ENCODE results near the gene TMEM217.
"Not testable (repeated sequence)": the region's sequence is repeated elsewhere in the genome, so short reads cannot be mapped to it uniquely, and the experiment has no call there.

The TMEM217 gene

DNA sequence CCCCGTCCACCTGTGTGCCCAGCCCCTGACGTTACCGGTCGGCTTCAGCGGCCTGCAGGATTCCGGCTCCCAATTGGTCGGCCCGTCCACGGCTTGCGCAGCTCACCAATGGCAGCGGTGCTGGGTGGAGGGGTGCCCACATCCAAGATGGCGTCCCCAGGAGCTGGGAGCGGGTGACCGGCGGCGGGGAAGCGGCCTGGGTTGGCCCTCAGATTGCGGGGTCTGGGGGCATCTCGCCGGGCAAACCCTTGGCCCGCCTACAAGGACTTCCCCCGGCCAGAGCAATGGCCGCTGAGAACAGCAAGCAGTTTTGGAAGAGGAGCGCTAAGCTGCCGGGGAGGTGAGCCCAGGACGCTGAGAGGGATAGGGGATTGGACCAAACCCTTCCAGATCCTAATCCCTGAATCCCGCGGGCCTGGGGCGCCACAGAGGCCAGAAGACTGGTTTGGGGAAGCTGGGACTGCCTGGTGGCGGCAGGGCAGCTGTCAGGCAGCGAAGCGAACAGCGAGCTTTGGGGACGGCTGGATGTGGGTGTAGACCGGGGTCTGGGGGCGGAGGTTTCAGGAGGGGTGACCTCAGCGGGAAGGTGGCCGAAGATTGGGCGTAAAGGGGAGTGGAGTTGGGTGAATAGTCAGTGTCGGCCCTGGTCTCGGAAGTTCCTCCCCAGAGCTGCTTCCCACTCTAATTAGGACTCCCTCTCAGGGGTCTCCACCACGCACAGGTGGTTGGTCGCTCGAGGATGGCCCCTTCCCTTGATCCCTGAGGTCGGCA lies at the start of gene TMEM217, which contains the start of gene TBC1D22B:
TMEM217 (minus strand) TSS at position 511 of the 771 bp plus-strand sequence. CDS start 39,114 bp downstream, outside the sequence.
TBC1D22B (plus strand) TSS at position 139 of the 771 bp plus-strand sequence; CDS start at position 285, 146 bp downstream.
- TF ChIP-seq CTCF (IDR thresholded peaks at IDR 0.05; ENCODE audit: low read depth, low read length, missing control alignments), result no peak
- H3K36me3 ChIP-seq (replicated peaks), result no peaks in the 10 kb centered on the region
- H3K27ac ChIP-seq, result peak within 1 kb of the TSS; percentile 75
- in situ Hi-C loops (cut with HindIII; ENCODE audit: low pct_ligation_motif_present, low sequenced_read_pairs), result no loop called here
- peak within 1 kb of the TSS; percentile 96 for H3K4me3 ChIP-seq (ENCODE audit: low read depth, low read length)
- no peaks in the 10 kb centered on the region for H3K27me3 ChIP-seq (replicated peaks)
- DNase-seq, result peak; percentile 93

GRCh38 chr6:37307484-37307883 lies 49.5 kb upstream of the TMEM217 start:
- H3K27ac ChIP-seq; H3K4me3 ChIP-seq (ENCODE audit: low read depth, low read length); H3K27me3 ChIP-seq (replicated peaks); DNase-seq; in situ Hi-C loops (cut with HindIII; ENCODE audit: low pct_ligation_motif_present, low sequenced_read_pairs): not testable (repeated sequence)
- peaks cover 10% of the 10 kb centered on the region for H3K36me3 ChIP-seq (replicated peaks)

- Histone ChIP-seq H3K27ac (no peak overlapping the region), H3K4me3 (ENCODE audit: low read depth, low read length) (no peak overlapping the region), H3K36me3 (replicated peaks) (peaks cover 10% of the 10 kb centered on the region), H3K27me3 (replicated peaks) (no peaks in the 10 kb centered on the region)
- no peak for TF ChIP-seq CTCF (IDR thresholded peaks at IDR 0.05; ENCODE audit: low read depth, low read length, missing control alignments)
- in situ Hi-C loops (cut with HindIII; ENCODE audit: low pct_ligation_motif_present, low sequenced_read_pairs), result no loop called here
- no peak for DNase-seq
These were observed 48.8 kb upstream of the TMEM217 start for GRCh38 chr6:37306624-37307222.

- H3K36me3 ChIP-seq (replicated peaks), result peaks cover 10% of the 10 kb centered on the region
- in situ Hi-C loops (cut with HindIII; ENCODE audit: low pct_ligation_motif_present, low sequenced_read_pairs), result no loop called here
These were observed 48.0 kb upstream of the TMEM217 start for GRCh38 chr6:37305841-37306425.

DNA sequence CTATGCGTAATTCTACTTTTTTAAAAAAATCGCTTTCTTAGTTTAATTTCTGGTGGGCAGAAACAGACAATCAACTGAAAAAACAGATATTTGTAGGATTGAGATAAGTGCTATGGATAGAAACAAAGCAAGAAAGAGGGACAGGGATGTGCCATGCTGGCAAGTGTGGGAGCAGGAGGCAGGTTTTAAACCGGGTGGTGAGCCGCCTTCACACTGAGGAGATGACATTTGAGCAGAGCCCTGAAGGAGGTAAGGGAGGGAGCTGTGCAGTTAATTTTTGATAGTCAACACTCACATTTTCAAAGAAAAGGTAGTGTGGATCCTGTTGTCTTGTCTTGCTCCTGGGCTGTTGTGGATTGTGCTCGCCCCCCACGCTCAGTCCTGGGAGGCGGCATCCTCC lies 46.8 kb upstream of the TMEM217 start:
- no peak for TF ChIP-seq CTCF (IDR thresholded peaks at IDR 0.05; ENCODE audit: low read depth, low read length, missing control alignments)

More at GRCh38 chr6:37305841-37306425, 48.0 kb upstream of the TMEM217 start:
- Histone ChIP-seq H3K27me3 (replicated peaks) (no peaks in the 10 kb centered on the region), H3K4me3 (ENCODE audit: low read depth, low read length) (no peak overlapping the region), H3K27ac (no peak overlapping the region)
- no peak for DNase-seq
- TF ChIP-seq CTCF (IDR thresholded peaks at IDR 0.05; ENCODE audit: low read depth, low read length, missing control alignments), result no peak

GRCh38 chr6:37303891-37304503 lies 46.1 kb upstream of the TMEM217 start:
- in situ Hi-C loops (cut with HindIII; ENCODE audit: low pct_ligation_motif_present, low sequenced_read_pairs), result no loop called here
- peaks cover 10% of the 10 kb centered on the region for H3K36me3 ChIP-seq (replicated peaks)
- DNase-seq, result peak; percentile 32
- no peaks in the 10 kb centered on the region for H3K27me3 ChIP-seq (replicated peaks)
- peak; percentile 77 for TF ChIP-seq CTCF (IDR thresholded peaks at IDR 0.05; ENCODE audit: low read depth, low read length, missing control alignments)
- H3K27ac ChIP-seq, result no peak overlapping the region
- H3K4me3 ChIP-seq (ENCODE audit: low read depth, low read length), result no peak overlapping the region

More for the DNA sequence above, 46.8 kb upstream of the TMEM217 start:
- in situ Hi-C loops (cut with HindIII; ENCODE audit: low pct_ligation_motif_present, low sequenced_read_pairs), result no loop called here
- Histone ChIP-seq H3K36me3 (replicated peaks) (peaks cover 10% of the 10 kb centered on the region), H3K27me3 (replicated peaks) (no peaks in the 10 kb centered on the region), H3K4me3 (ENCODE audit: low read depth, low read length) (no peak overlapping the region), H3K27ac (no peak overlapping the region)
- DNase-seq, result no peak
